Lung (tissue), 16 donors: ENCODE results near the gene OR4F6. TPM values are rescaled to one million over a fixed set of nuclear protein-coding genes. Genes with fewer than 3 reads are reported as not detected.
"Not testable (repeated sequence)": the region's sequence is repeated elsewhere in the genome, so short reads cannot be mapped to it uniquely, and the experiment has no call there.

ENCODE experiments used
- ATAC-seq: fragments of 200-7000 bp; cut with Tn5 transposase; one replicate; pipeline ENCODE4 v1.9.1; 2020; ENCODE audit warnings: moderate number of reproducible peaks; ENCODE audit not compliant: insufficient read depth, low FRiP score
- DNase-seq, 3 donors: peaks; one replicate each; pipeline ENCODE4 v3.0.0-alpha.2; 2013 to 2017
- H3K27ac ChIP-seq, 2 donors: one replicate each; pipeline ENCODE4 v1.5.1; 2013; ENCODE audit warnings: mild to moderate bottlenecking in 2 of 2, moderate library complexity in 2 of 2, control low read depth in 1 of 2, inconsistent platforms in 1 of 2, low read depth in 1 of 2, low read length in 1 of 2
- H3K27me3 ChIP-seq, 3 donors: one replicate each; pipeline ENCODE4 v1.5.1; 2013; ENCODE audit warnings: low read length in 2 of 3; ENCODE audit not compliant: control insufficient read depth in 3 of 3, insufficient read depth in 3 of 3
- H3K36me3 ChIP-seq, 4 donors: one replicate each; pipeline ENCODE4 v1.5.1; 2013; ENCODE audit warnings: low read length in 4 of 4, mild to moderate bottlenecking in 1 of 4, moderate library complexity in 1 of 4; ENCODE audit not compliant: control insufficient read depth in 4 of 4, insufficient read depth in 4 of 4
- H3K4me1 ChIP-seq, 5 donors: one replicate each; pipeline ENCODE4 v1.5.1; 2013; ENCODE audit warnings: low read length in 5 of 5, mild to moderate bottlenecking in 2 of 5, moderate library complexity in 1 of 5; ENCODE audit not compliant: control insufficient read depth in 5 of 5, insufficient read depth in 5 of 5
- H3K4me3 ChIP-seq: one replicate; pipeline ENCODE4 v1.5.1; 2013; ENCODE audit warnings: mild to moderate bottlenecking, control low read depth, moderate library complexity
- H3K9ac ChIP-seq, 2 donors: one replicate each; pipeline ENCODE4 v1.5.1; 2013; ENCODE audit warnings: low read length in 2 of 2, control low read depth in 1 of 2; ENCODE audit not compliant: insufficient read depth in 1 of 2
- H3K9me3 ChIP-seq, 4 donors: one replicate each; pipeline ENCODE4 v1.5.1; 2013; ENCODE audit warnings: low read length in 3 of 4, mild to moderate bottlenecking in 1 of 4, moderate library complexity in 1 of 4; ENCODE audit not compliant: control insufficient read depth in 4 of 4, insufficient read depth in 3 of 4
- WGBS, 2 donors: extraction: QIAGEN DNeasy Blood & Tissue Kit; methylation state at CpG; one replicate each; pipeline ENCODE4 v1.1.7; 2013; 5-methylcytosine and 5-hydroxymethylcytosine counted together
- long read RNA-seq, 5 donors: transcript quantifications; one replicate each; lab custom pipeline, GENCODE V29; 2026
- polyA plus RNA-seq, 2 donors: library from polyadenylated mRNA; stranded (reverse); fragments of 200-250 nt; gene quantifications; one replicate each; pipeline ENCODE4 v1.2.1, GENCODE V29; 2013
- total RNA-seq, 2 donors: library from RNA; depleted of rRNA in 1 of 2; stranded (reverse); fragments of >200 nt in 1 of 2; gene quantifications; one replicate each; pipeline ENCODE4 v1.2.1, GENCODE V29; 2014 to 2021
- TF ChIP-seq, protein P1 (sequence below): IDR thresholded peaks from 2 replicates; pipeline ENCODE4 v1.5.1; 2012; ENCODE audit warnings: mild to moderate bottlenecking; ENCODE audit errors: control extremely low read depth, extremely low read depth
- donor health status: control.
- donor health status: control.
- donor health status: Bipolar disorder and iron deficiency.
- donor health status: healthy.
- donor health status: DM: yes; HTN: yes; CAD: no.

The OR4F6 gene, protein sequence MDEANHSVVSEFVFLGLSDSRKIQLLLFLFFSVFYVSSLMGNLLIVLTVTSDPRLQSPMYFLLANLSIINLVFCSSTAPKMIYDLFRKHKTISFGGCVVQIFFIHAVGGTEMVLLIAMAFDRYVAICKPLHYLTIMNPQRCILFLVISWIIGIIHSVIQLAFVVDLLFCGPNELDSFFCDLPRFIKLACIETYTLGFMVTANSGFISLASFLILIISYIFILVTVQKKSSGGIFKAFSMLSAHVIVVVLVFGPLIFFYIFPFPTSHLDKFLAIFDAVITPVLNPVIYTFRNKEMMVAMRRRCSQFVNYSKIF
- total RNA-seq (not detected), polyA plus RNA-seq (not detected)
- long read RNA-seq, donor 1 = 0 reads
- long read RNA-seq, donor 2 = 0 reads
- long read RNA-seq, donor 3 = 0 reads
- long read RNA-seq, donor 4 = 0 reads
- long read RNA-seq, donor 5 = 0 reads

DNA sequence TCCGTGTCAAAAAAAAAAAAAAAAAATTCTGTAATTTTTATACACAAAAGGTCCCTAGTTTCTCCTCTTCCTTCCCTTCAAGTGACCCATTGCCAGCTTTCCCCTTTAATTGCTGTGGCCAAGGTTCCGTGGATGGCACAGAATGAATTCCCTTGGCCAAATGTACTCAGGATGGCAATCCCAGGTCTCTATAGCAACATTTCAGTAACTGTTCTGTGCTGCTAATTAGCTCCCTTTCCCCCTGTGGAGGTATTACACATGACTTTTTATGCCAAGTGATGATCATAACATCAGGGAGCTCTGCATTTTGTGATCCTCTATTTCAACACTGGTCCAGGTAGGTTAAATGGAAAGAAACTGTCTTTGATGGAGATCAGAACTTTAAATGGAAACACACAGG is at the start of gene OR4F6:
Gene OR4F6, plus strand, starts transcription at position 301 of the 400 bp plus-strand sequence. CDS start 2,211 bp downstream, outside the sequence.
- H3K4me3 ChIP-seq = no peak within 1 kb of the TSS
- DNase-seq = no peak
- H3K4me1 ChIP-seq = no peaks in the 10 kb centered on the region
- H3K9me3 ChIP-seq = peaks cover 0 to 5% (median 1%) of the 10 kb centered on the region in 4 donors
- WGBS, 2 donors = 88 to 92% methylated on average over 2 of the region's 2 CpGs
- TF ChIP-seq, protein P1, sequence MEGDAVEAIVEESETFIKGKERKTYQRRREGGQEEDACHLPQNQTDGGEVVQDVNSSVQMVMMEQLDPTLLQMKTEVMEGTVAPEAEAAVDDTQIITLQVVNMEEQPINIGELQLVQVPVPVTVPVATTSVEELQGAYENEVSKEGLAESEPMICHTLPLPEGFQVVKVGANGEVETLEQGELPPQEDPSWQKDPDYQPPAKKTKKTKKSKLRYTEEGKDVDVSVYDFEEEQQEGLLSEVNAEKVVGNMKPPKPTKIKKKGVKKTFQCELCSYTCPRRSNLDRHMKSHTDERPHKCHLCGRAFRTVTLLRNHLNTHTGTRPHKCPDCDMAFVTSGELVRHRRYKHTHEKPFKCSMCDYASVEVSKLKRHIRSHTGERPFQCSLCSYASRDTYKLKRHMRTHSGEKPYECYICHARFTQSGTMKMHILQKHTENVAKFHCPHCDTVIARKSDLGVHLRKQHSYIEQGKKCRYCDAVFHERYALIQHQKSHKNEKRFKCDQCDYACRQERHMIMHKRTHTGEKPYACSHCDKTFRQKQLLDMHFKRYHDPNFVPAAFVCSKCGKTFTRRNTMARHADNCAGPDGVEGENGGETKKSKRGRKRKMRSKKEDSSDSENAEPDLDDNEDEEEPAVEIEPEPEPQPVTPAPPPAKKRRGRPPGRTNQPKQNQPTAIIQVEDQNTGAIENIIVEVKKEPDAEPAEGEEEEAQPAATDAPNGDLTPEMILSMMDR = no peak
- no peaks in the 10 kb centered on the region for H3K27me3 ChIP-seq
- no peak within 1 kb of the TSS for H3K27ac ChIP-seq
- no peaks in the 10 kb centered on the region for H3K36me3 ChIP-seq
- no peak for ATAC-seq
- H3K9ac ChIP-seq = no peak within 1 kb of the TSS

DNA sequence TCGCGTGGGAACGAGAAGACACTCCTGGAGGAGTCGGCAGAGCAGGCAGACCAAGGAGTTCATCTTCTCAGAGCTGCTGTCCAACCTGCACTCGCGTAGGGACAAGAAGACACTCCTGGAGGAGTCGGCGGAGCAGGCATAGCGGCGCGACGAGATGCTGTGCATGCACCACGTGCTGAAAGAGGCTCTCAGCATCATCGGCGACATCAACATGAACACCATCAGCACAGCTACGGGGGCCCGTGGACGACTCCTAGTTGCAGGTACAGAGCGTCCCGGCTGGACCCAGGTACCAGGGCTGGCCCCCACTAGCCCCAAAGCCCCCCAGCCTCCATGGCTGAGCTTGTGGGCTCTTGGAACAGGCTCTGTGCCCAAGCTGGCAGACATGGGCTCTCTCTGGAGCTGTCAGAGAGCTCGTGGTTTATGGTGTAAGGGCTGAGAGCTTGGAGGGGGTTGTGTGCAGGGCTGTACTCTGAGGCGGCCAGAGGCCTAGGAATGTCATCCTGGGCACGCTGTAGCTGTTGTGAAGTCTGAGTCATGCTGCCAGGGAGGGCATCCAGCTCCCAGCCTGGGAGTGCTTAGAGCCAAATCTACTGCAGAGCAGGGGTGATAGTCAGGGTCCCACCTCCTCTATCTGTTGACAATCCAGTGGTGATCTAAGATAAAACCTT is 38.5 kb upstream of the OR4F6 start:
- 87 to 91% methylated on average over 22 of the region's 23 CpGs for WGBS, 2 donors

DNA sequence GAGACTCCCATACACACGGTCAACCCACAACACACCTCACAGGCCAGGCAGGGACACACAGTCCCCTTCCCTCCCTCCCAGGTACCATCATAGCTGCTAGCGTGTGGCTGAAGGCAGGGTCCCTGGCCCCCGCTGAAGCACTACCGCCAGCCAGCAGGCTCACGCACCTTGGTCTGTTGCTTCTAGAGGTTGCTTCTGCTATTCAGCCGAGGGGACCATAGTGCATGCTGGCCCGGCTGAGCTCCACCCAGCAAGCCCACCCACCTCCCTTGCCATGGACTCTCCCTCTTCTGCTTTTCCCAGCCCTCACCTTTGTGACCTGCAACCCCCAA is 38.0 kb upstream of the OR4F6 start:
- H3K4me3 ChIP-seq, DNase-seq, ATAC-seq, H3K36me3 ChIP-seq, H3K9ac ChIP-seq, H3K27ac ChIP-seq, H3K27me3 ChIP-seq, H3K4me1 ChIP-seq: not testable (repeated sequence)
- 95 to 97% methylated on average over 7 of the region's 7 CpGs for WGBS, 2 donors
- peaks cover 0 to 14% (median 1%) of the 10 kb centered on the region in 4 donors for H3K9me3 ChIP-seq

More for the DNA sequence above, 38.5 kb upstream of the OR4F6 start:
- not testable (repeated sequence) for H3K36me3 ChIP-seq, ATAC-seq, H3K4me1 ChIP-seq, H3K27me3 ChIP-seq, DNase-seq, H3K4me3 ChIP-seq, H3K27ac ChIP-seq, H3K9ac ChIP-seq
- peaks cover 0 to 14% (median 1%) of the 10 kb centered on the region in 4 donors for H3K9me3 ChIP-seq

DNA sequence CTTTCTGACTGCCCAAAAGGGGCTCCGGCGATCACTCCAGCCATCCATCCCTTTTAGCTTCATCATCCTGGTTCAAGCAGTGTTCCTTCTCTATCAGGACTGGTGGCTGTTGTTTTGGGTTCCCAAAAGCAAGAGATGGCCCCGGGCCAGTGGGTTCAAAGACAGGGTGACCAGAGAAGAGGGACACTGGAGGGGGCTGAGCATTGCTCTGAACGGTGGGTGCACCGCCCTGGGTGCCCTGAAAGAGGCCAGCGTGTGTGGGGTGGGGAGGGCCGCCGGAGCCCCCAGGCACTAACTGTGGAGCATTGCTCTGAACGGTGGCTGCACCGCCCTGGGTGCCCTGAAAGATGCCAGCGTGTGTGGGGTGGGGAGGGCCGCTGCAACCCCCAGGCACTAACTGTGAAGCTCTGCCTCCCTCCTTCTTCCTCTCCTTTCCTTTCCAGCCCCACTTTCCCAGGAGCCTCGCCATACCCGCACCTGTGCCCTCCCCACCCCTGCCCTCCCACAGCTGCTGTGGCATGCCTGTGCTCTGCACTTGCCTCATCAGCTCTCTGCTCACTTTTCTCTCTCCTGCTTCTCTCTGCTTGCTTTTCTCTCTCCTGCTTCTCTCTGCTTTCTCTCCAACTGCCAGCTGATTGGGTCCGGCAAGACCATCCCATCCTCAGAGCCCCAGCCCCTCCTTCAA is 37.4 kb upstream of the OR4F6 start:
- no peak overlapping the region for H3K27ac ChIP-seq
- H3K4me1 ChIP-seq = no peaks in the 10 kb centered on the region
- no peak overlapping the region for H3K9ac ChIP-seq
- no peaks in the 10 kb centered on the region for H3K27me3 ChIP-seq
- TF ChIP-seq, protein P1 = no peak
- 84 to 97% methylated on average over 15 of the region's 15 CpGs for WGBS, 2 donors
- H3K36me3 ChIP-seq = peaks cover 0 to 1% (median 0%) of the 10 kb centered on the region in 4 donors
- H3K9me3 ChIP-seq = peaks cover 0 to 14% (median 1%) of the 10 kb centered on the region in 4 donors
- no peak for DNase-seq
- no peak for ATAC-seq
- no peak overlapping the region for H3K4me3 ChIP-seq

DNA sequence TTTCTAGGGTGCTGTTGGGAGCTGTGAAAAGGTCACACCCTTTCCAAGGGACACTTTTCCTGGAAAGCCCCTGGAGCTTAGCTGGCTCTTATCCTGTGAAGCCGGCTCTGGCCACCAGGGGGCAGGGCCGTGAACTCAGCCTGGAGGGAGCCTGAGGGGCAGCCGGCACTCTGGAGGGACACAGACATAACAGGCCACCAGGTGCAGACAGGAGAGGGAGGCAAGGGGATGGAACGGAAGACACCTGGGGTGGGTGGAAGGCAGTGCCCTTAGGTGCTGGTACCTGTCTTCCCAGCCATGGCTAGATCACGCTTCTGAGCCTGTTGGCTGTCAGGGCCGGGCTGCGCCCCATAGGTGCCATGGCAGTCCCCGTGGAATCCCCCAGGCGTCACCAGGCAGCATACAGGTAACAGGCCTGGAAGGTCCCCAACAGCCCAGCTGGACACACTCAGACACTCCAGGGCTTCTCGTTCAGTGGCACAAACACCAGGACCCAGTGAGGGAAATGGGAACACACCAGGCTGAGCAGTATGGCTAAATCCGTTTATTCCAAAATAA is 36.1 kb upstream of the OR4F6 start:
- not testable (repeated sequence) for H3K27me3 ChIP-seq, H3K4me1 ChIP-seq, ATAC-seq, H3K9ac ChIP-seq, H3K36me3 ChIP-seq, H3K27ac ChIP-seq, DNase-seq, H3K4me3 ChIP-seq
- WGBS, 2 donors = 82 to 93% methylated on average over 6 to 7 of the region's 11 CpGs
- H3K9me3 ChIP-seq = peaks cover 0 to 14% (median 1%) of the 10 kb centered on the region in 4 donors
